KOPT-K1 (cell line): ENCODE measurements around the gene NCBP2.
"Not testable (repeated sequence)": the region's sequence is repeated elsewhere in the genome, so short reads cannot be mapped to it uniquely, and the experiment has no call there.

Experiments used
- H3K27ac ChIP-seq: fragments of 200-600 bp; sonication (generic); 2 replicates; pipeline ENCODE4 v1.5.1; 2016; ENCODE audit warnings: antibody characterized with exemption, mild to moderate bottlenecking, low read depth, low read length; ENCODE audit not compliant: poor library complexity, severe bottlenecking
- H3K36me3 ChIP-seq: fragments of 200-600 bp; sonication (generic); 2 replicates; pipeline ENCODE4 v1.5.1; 2017; ENCODE audit warnings: antibody characterized with exemption, mild to moderate bottlenecking, low read length, moderate library complexity; ENCODE audit not compliant: insufficient read depth
- H3K9me3 ChIP-seq: fragments of 200-600 bp; sonication (generic); 2 replicates; pipeline ENCODE4 v1.5.1; 2017; ENCODE audit warnings: antibody characterized with exemption, low read length, mild to moderate bottlenecking; ENCODE audit not compliant: insufficient read depth, poor library complexity, severe bottlenecking

The NCBP2 gene

DNA sequence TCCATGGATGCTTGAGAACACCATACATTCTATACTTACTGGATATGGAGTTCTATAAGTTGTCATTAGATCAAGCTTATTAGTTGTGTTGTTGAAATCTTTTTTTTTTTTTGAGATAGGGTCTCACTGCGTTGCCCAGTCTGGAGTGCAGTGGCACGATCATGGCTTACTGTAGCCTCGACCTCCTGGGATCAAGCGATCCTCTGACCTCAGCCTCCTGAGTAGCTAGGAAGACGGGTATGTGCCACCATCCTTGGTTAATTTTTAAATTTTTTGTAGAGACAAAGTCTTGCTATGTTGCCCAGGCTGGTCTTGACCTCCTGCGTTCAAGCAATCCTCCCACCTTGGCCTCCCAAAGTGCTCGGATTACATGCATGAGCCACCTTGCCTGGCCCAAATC is 12.5 kb upstream of the NCBP2 start:
- H3K27ac ChIP-seq, result no peak overlapping the region
- no peaks in the 10 kb centered on the region for H3K36me3 ChIP-seq
- no peaks in the 10 kb centered on the region for H3K9me3 ChIP-seq

DNA sequence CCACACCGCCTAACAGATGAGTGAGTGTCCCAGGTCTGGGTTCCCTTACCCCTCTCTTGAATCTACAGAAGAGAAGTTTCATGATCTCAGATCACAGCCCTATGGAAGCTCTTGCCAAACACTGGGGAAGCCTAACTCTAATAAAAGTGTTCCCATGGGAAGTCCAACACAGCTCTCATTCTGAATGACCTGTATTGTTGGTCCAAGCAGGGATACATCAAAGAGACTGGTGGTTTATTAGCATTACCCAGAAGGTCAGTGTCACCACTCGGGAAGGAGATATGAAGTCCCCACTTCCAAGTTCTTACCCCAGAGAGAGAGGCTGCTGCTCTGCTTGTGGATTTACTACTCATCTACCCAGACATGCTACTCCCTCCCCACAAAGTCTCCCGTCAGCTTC is 9.0 kb upstream of the NCBP2 start:
- H3K27ac ChIP-seq, result no peak overlapping the region
- no peaks in the 10 kb centered on the region for H3K9me3 ChIP-seq
- peaks cover 2% of the 10 kb centered on the region; the same call in 1 of the 2 replicates for H3K36me3 ChIP-seq

DNA sequence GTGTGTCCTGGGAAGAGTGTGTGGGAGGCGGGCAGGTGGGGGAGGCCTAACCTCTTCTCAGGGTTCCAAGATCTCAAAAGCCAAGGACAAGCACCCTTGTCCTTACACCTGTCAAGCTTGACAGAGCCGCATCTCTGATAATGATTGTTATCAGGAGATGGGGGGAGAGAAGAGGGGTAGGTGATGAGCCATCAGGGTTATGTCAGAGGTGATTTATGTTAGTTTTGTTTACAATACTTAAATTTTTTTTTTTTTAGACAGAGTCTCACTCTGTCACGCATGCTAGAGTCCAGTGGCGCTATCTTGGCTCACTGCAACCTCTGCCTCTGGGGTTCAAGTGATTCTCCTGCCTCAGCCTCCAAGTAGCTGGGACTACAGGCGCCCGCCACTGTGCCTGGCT is 7.4 kb upstream of the NCBP2 start:
- H3K27ac ChIP-seq, result no peak overlapping the region
- no peaks in the 10 kb centered on the region for H3K9me3 ChIP-seq
- H3K36me3 ChIP-seq, result peaks cover 12% of the 10 kb centered on the region; the same call in 1 of the 2 replicates

- H3K27ac ChIP-seq, result no peak overlapping the region
- no peaks in the 10 kb centered on the region for H3K9me3 ChIP-seq
- peaks cover 13% of the 10 kb centered on the region; the same call in 1 of the 2 replicates for H3K36me3 ChIP-seq
Measured at GRCh38 chr3:196949285-196949619, 6.9 kb upstream of the NCBP2 start.

GRCh38 chr3:196948442-196949284 is 6.3 kb upstream of the NCBP2 start:
- Histone ChIP-seq H3K9me3 (no peaks in the 10 kb centered on the region), H3K27ac (no peak overlapping the region)

DNA sequence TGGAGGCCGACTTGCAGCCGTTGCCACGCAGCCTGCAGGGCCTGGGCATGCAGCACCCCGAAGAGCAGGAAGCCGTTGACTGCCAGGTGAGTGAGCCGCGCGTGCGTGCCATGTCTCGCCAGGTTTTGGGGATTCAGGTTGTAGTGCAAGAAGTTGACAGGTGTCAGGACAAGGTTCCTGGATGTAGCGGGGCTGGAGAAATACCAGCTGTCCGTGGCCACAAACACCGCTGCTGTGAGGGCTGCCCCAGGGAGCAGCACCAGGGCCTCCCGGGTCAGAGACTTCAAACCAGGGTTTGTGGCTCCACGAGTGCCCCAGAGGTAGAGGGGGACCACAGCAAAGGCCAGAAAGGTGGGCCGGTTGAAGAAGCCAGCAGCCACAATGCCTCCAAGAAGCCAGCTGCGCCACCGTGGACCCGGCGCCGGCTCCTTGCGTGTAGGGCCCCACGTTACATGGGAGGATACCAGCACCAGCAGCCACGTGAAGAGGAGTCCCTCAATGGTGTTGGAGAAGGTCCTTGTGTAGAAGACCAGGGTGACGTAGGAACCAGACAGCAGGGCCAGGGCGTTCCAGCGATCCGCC is 5.6 kb upstream of the NCBP2 start:
- H3K27ac ChIP-seq, result no peak overlapping the region

More at GRCh38 chr3:196948442-196949284, 6.3 kb upstream of the NCBP2 start:
- H3K36me3 ChIP-seq, result peaks cover 13% of the 10 kb centered on the region; the same call in 1 of the 2 replicates

GRCh38 chr3:196947136-196947859 is 5.0 kb upstream of the NCBP2 start:
- no peaks in the 10 kb centered on the region for H3K9me3 ChIP-seq
- H3K27ac ChIP-seq, result no peak overlapping the region
- peaks cover 13% of the 10 kb centered on the region; the same call in 1 of the 2 replicates for H3K36me3 ChIP-seq

More for the DNA sequence above, 5.6 kb upstream of the NCBP2 start:
- Histone ChIP-seq H3K9me3 (no peaks in the 10 kb centered on the region), H3K36me3 (peaks cover 13% of the 10 kb centered on the region; the same call in 1 of the 2 replicates)

DNA sequence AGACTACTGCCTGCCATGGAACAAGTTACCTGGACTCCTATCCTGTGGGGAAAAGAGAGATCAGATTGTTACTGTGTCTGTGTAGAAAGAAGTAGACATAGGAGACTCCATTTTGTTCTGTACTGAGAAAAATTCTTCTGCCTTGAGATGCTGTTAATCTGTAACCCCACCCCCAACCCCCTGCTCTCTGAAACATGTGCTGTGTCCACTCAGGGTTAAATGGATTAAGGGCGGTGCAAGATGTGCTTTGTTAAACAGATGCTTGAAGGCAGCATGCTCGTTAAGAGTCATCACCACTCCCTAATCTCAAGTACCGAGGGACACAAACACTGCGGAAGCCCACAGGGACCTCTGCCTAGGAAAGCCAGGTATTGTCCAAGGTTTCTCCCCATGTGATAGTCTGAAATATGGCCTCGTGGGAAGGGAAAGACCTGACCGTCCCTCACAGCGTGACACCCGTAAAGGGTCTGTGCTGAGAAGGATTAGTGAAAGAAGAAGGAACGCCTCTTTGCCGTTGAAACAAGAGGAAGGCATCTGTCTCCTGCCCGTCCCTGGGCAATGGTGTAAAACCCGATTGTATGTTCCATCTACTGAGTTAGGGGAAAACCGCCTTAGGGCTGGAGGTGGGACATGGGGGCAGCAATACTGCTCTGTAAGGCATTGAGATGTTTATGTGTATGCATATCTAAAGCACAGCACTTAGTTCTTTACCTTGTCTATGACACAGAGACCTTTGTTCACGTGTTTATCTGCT is 1.9 kb upstream of the NCBP2 start:
- H3K9me3 ChIP-seq, result not testable (repeated sequence)
- Histone ChIP-seq H3K27ac (peak overlapping the region; percentile 77), H3K36me3 (peaks cover 29% of the 10 kb centered on the region)

DNA sequence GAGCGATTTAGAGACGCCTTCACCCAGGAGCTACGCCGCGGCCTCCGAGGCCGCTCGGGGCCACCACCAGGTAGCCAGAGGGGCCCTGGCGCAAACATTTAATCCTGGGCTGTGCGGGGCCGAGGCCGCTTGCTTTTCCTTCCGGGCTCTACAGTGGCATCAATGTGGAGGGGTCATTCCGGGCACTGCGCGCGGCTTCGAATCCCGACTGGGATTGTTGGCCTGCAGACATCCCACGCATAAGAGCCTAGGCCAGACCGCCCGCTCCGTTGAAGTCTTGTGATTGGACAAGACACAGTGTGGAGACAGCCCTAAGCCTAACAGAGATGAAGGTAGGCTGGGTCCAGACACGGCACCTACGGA is 568 bp upstream of the NCBP2 start:
- no peaks in the 10 kb centered on the region for H3K9me3 ChIP-seq
- peak overlapping the region; percentile 77 for H3K27ac ChIP-seq
- peaks cover 43% of the 10 kb centered on the region for H3K36me3 ChIP-seq

- Histone ChIP-seq H3K36me3 (peaks cover 54% of the 10 kb centered on the region), H3K27ac (peak overlapping the region; percentile 77), H3K9me3 (no peaks in the 10 kb centered on the region)
Measured at GRCh38 chr3:196941729-196942225, 551 bp downstream of the NCBP2 start.

DNA sequence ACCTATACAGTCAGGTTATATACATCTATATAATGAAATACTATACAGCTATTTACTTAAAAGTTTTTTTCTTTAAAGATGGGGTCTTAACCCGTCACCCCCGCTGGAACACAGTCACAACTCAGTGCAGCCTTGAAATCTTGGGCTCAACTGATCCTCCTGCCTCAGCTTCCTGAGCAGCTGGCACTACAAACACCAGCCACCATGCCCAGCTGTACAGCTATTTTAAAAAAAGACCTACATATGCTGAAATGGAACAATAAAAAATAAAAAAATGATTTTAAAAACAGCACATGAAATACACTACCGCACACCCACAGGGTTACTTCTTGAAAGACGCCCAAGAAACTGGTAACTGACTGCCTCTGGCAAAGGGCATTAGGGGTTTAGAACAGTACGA is 3.8 kb downstream of the NCBP2 start:
- Histone ChIP-seq H3K9me3 (no peaks in the 10 kb centered on the region), H3K27ac (no peak overlapping the region), H3K36me3 (peaks cover 72% of the 10 kb centered on the region)

- H3K36me3 ChIP-seq, result peaks cover 77% of the 10 kb centered on the region
- no peaks in the 10 kb centered on the region for H3K9me3 ChIP-seq
- H3K27ac ChIP-seq, result no peak overlapping the region
Measured at GRCh38 chr3:196938124-196938523, 4.2 kb downstream of the NCBP2 start.

GRCh38 chr3:196936288-196936687 is 6.0 kb downstream of the NCBP2 start:
- H3K9me3 ChIP-seq, result no peaks in the 10 kb centered on the region
- no peak overlapping the region for H3K27ac ChIP-seq
- peaks cover 95% of the 10 kb centered on the region for H3K36me3 ChIP-seq

- Histone ChIP-seq H3K36me3 (peaks cover 100% of the 10 kb centered on the region), H3K9me3 (no peaks in the 10 kb centered on the region), H3K27ac (no peak overlapping the region)
Measured at GRCh38 chr3:196932600-196932999, 9.7 kb downstream of the NCBP2 start.
